Measurements from ENCODE around the gene TMEM150A.
"Not testable (repeated sequence)": the region's sequence is repeated elsewhere in the genome, so short reads cannot be mapped to it uniquely, and the experiment has no call there.

TMEM150A gene

GRCh38 chr2:85564144-85564563 is 38.3 kb downstream of the TMEM150A start:
- no peak for DNase-seq (ENCODE audit: low spot score)

GRCh38 chr2:85561280-85562212 is 41.0 kb downstream of the TMEM150A start, which contains the start of gene GGCX:
GGCX (minus strand) TSS chr2:85561493; CDS start chr2:85561428, 65 bp downstream.
- DNase-seq (ENCODE audit: low spot score), result peak; percentile 90

- no peak for DNase-seq (ENCODE audit: low spot score)
These were observed 41.7 kb downstream of the TMEM150A start for GRCh38 chr2:85560812-85561279.

GRCh38 chr2:85560403-85560726 is 42.1 kb downstream of the TMEM150A start:
- not testable (repeated sequence) for DNase-seq (ENCODE audit: low spot score)

- DNase-seq (ENCODE audit: low spot score), result no peak
These were observed 44.3 kb downstream of the TMEM150A start for GRCh38 chr2:85558160-85558559.

- DNase-seq (ENCODE audit: low spot score), result no peak
These were observed 45.4 kb downstream of the TMEM150A start for GRCh38 chr2:85557130-85557529.

- no peak for DNase-seq (ENCODE audit: low spot score)
These were observed 47.4 kb downstream of the TMEM150A start for GRCh38 chr2:85554980-85555612.

- DNase-seq (ENCODE audit: low spot score), result no peak
These were observed 49.3 kb downstream of the TMEM150A start for GRCh38 chr2:85553184-85553583.

- peak; percentile 76 for DNase-seq (ENCODE audit: low spot score)
These were observed 50.5 kb downstream of the TMEM150A start for GRCh38 chr2:85551698-85552678.

- DNase-seq (ENCODE audit: low spot score), result no peak
These were observed 52.0 kb downstream of the TMEM150A start for GRCh38 chr2:85550486-85550885.

- DNase-seq (ENCODE audit: low spot score), result no peak
These were observed 52.7 kb downstream of the TMEM150A start for GRCh38 chr2:85549826-85550225.

- no peak for DNase-seq (ENCODE audit: low spot score)
These were observed 53.4 kb downstream of the TMEM150A start for GRCh38 chr2:85549095-85549494.

GRCh38 chr2:85548608-85548900 is 53.9 kb downstream of the TMEM150A start:
- no peak for DNase-seq (ENCODE audit: low spot score)
